Measurements from ENCODE around the gene PPP2R2D. TPM values are rescaled to one million over a fixed set of nuclear protein-coding genes. Genes with fewer than 3 reads are reported as not detected.

PPP2R2D gene
- polyA plus RNA-seq, 3 donors = 43.2 to 47.6 (median 46.8) TPM

- no peak for DNase-seq (ENCODE audit: extremely low read depth in 1 of 11, low read depth in 9 of 11, low spot score in 4 of 11)
These were observed 40.5 kb upstream of the PPP2R2D start for GRCh38 chr10:131860311-131860710.

GRCh38 chr10:131860806-131861440 lies 39.9 kb upstream of the PPP2R2D start:
- no peak for DNase-seq (ENCODE audit: extremely low read depth in 1 of 11, low read depth in 9 of 11, low spot score in 4 of 11)

GRCh38 chr10:131862548-131862947 lies 38.3 kb upstream of the PPP2R2D start:
- DNase-seq (ENCODE audit: extremely low read depth in 1 of 11, low read depth in 9 of 11, low spot score in 4 of 11) = no peak

- DNase-seq (ENCODE audit: extremely low read depth in 1 of 11, low read depth in 9 of 11, low spot score in 4 of 11) = no peak
These were observed 35.4 kb upstream of the PPP2R2D start for GRCh38 chr10:131865223-131865917.

- no peak for DNase-seq (ENCODE audit: extremely low read depth in 1 of 11, low read depth in 9 of 11, low spot score in 4 of 11)
These were observed 34.1 kb upstream of the PPP2R2D start for GRCh38 chr10:131866673-131867072.

GRCh38 chr10:131868436-131868835 lies 32.4 kb upstream of the PPP2R2D start:
- DNase-seq (ENCODE audit: extremely low read depth in 1 of 11, low read depth in 9 of 11, low spot score in 4 of 11) = no peak

GRCh38 chr10:131869344-131869743 lies 31.5 kb upstream of the PPP2R2D start:
- DNase-seq (ENCODE audit: extremely low read depth in 1 of 11, low read depth in 9 of 11, low spot score in 4 of 11) = no peak

- DNase-seq (ENCODE audit: extremely low read depth in 1 of 11, low read depth in 9 of 11, low spot score in 4 of 11) = no peak
These were observed 30.4 kb upstream of the PPP2R2D start for GRCh38 chr10:131870411-131870810.

GRCh38 chr10:131870831-131871672 lies 29.8 kb upstream of the PPP2R2D start:
- DNase-seq (ENCODE audit: extremely low read depth in 1 of 11, low read depth in 9 of 11, low spot score in 4 of 11) = no peak

GRCh38 chr10:131871673-131872005 lies 29.2 kb upstream of the PPP2R2D start:
- no peak for DNase-seq (ENCODE audit: extremely low read depth in 1 of 11, low read depth in 9 of 11, low spot score in 4 of 11)

GRCh38 chr10:131872011-131872826 lies 28.6 kb upstream of the PPP2R2D start:
- DNase-seq (ENCODE audit: extremely low read depth in 1 of 11, low read depth in 9 of 11, low spot score in 4 of 11) = no peak

GRCh38 chr10:131872827-131873375 lies 27.9 kb upstream of the PPP2R2D start:
- DNase-seq (ENCODE audit: extremely low read depth in 1 of 11, low read depth in 9 of 11, low spot score in 4 of 11) = no peak

GRCh38 chr10:131874991-131875451 lies 25.8 kb upstream of the PPP2R2D start:
- DNase-seq (ENCODE audit: extremely low read depth in 1 of 11, low read depth in 9 of 11, low spot score in 4 of 11) = peak; percentile 60 to 87 (median 74)

GRCh38 chr10:131875501-131875900 lies 25.3 kb upstream of the PPP2R2D start:
- no peak for DNase-seq (ENCODE audit: extremely low read depth in 1 of 11, low read depth in 9 of 11, low spot score in 4 of 11)

- no peak for DNase-seq (ENCODE audit: extremely low read depth in 1 of 11, low read depth in 9 of 11, low spot score in 4 of 11)
These were observed 24.8 kb upstream of the PPP2R2D start for GRCh38 chr10:131876017-131876416.

- peak in 1 of 11 donors; percentile 25 for DNase-seq (ENCODE audit: extremely low read depth in 1 of 11, low read depth in 9 of 11, low spot score in 4 of 11)
These were observed 24.3 kb upstream of the PPP2R2D start for GRCh38 chr10:131876508-131876907.

GRCh38 chr10:131880016-131880590 lies 20.7 kb upstream of the PPP2R2D start:
- no peak for DNase-seq (ENCODE audit: extremely low read depth in 1 of 11, low read depth in 9 of 11, low spot score in 4 of 11)

- no peak for DNase-seq (ENCODE audit: extremely low read depth in 1 of 11, low read depth in 9 of 11, low spot score in 4 of 11)
These were observed 19.5 kb upstream of the PPP2R2D start for GRCh38 chr10:131881104-131881880.
